HTR-8/SVneo (cell line): ENCODE measurements around the gene RAC2.

Experiments used
- DNase-seq: peaks from one replicate; pipeline ENCODE4 v3.0.0; 2011; ENCODE audit warnings: low spot score, mixed read lengths; ENCODE audit not compliant: insufficient read length
- FAIRE-seq: peaks from 2 replicates; lab custom pipeline; 2011; peaks lifted over from hg19 to GRCh38; lab: Jason Lieb, UNC

Gene RAC2

GRCh38 chr22:37224757-37225420 is 19.2 kb downstream of the RAC2 start:
- FAIRE-seq (no peak), DNase-seq (no peak)

GRCh38 chr22:37223965-37224551 is 20.0 kb downstream of the RAC2 start:
- DNase-seq (no peak), FAIRE-seq (no peak)

- FAIRE-seq (no peak), DNase-seq (no peak)
Measured at GRCh38 chr22:37222440-37222971, 21.6 kb downstream of the RAC2 start.

- FAIRE-seq (no peak), DNase-seq (no peak)
Measured at GRCh38 chr22:37221424-37222333, 22.4 kb downstream of the RAC2 start.

- FAIRE-seq, result no peak
- no peak for DNase-seq
Measured at GRCh38 chr22:37220543-37220981, 23.5 kb downstream of the RAC2 start.

GRCh38 chr22:37219533-37219932 is 24.5 kb downstream of the RAC2 start:
- DNase-seq (no peak), FAIRE-seq (no peak)

GRCh38 chr22:37218771-37219411 is 25.2 kb downstream of the RAC2 start:
- DNase-seq (no peak), FAIRE-seq (no peak)

- DNase-seq, result no peak
- FAIRE-seq, result no peak
Measured at GRCh38 chr22:37218399-37218770, 25.7 kb downstream of the RAC2 start.

- FAIRE-seq, result no peak
Measured at GRCh38 chr22:37215890-37216289, 28.2 kb downstream of the RAC2 start.

GRCh38 chr22:37214731-37215030 is 29.4 kb downstream of the RAC2 start:
- DNase-seq, result no peak
- FAIRE-seq, result no peak

More at GRCh38 chr22:37215890-37216289, 28.2 kb downstream of the RAC2 start:
- DNase-seq, result no peak

GRCh38 chr22:37213941-37214730 is 29.9 kb downstream of the RAC2 start:
- FAIRE-seq, result no peak
- DNase-seq, result no peak

- DNase-seq (no peak), FAIRE-seq (no peak)
Measured at GRCh38 chr22:37213218-37213855, 30.7 kb downstream of the RAC2 start.

- FAIRE-seq (no peak), DNase-seq (no peak)
Measured at GRCh38 chr22:37212174-37212906, 31.7 kb downstream of the RAC2 start, which contains the start of gene SSTR3. Gene SSTR3 (minus strand): TSS chr22:37212477. CDS start chr22:37207803, 4,674 bp downstream.

GRCh38 chr22:37211866-37212173 is 32.2 kb downstream of the RAC2 start:
- FAIRE-seq, result no peak
- DNase-seq, result no peak

- FAIRE-seq (no peak), DNase-seq (no peak)
Measured at GRCh38 chr22:37211075-37211865, 32.8 kb downstream of the RAC2 start.

GRCh38 chr22:37210041-37210803 is 33.8 kb downstream of the RAC2 start:
- no peak for DNase-seq
- no peak for FAIRE-seq

- FAIRE-seq, result no peak
- DNase-seq, result no peak
Measured at GRCh38 chr22:37209140-37209845, 34.8 kb downstream of the RAC2 start.
